Measurements from ENCODE around the gene SIK3.
"Not testable (repeated sequence)": the region's sequence is repeated elsewhere in the genome, so short reads cannot be mapped to it uniquely, and the experiment has no call there.

The SIK3 gene

DNA sequence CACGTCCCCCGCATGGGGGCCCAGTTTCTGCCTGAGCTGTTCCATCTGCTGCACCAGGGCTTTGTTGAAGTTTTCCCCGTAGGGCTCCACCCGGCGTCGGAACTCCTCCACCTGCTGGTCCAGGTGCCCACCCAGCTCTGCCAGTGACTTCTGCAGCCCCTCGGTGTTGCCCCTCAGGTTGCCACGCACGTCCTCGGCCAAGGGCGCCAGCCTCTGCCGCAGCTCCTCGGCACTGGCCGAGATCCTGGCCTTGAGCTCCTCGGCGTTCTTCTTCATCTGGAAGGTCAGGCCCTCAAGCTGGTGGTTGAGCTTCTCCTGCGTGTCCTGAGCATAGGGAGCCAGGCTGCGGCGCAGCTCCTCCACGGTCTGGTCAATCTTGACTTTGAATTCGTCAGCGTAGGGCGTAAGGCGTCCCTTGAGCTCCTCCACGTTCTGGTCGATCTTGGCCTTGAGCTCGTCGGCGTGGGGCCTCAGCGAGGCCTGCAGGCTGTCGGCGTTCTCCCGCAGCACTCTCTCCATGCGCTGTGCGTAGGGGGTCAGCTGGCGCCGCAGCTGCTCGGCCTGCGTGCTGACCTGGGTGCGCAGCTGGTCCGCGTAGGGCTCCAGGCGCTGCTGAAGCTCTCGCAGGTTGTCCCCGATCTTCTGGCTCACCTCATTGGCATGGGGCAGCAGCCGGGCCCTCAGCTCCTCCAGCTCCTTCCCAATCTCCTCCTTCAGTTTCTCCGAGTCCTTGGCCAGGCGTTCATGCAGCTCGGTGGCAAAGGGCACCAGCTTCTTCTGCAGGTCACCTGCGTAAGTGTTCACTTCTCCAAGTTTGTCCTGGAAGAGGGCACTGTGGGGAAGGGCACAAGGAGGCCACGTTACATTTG is 276.9 kb downstream of the SIK3 start:
- no peak for DNase-seq

DNA sequence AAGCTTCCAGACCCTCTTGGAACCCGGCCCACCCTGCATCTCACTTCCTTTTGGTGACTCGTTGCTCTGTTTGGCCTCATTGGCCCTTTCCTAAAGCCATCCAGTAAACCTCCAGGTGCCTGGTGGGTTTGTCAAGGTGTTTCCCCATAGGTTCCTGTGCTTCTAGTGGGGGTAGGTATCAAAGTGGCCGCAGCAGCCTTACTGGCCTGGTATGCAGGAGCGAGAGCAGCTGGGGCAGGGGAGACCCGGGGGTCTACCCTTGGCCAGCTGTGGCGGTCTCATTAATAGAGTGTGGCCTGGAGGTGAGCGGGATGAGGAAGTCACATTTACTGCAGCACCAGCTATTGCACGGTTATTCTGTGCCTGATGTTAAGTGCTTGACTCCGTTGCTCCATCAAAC is 279.2 kb downstream of the SIK3 start:
- no peak for DNase-seq

DNA sequence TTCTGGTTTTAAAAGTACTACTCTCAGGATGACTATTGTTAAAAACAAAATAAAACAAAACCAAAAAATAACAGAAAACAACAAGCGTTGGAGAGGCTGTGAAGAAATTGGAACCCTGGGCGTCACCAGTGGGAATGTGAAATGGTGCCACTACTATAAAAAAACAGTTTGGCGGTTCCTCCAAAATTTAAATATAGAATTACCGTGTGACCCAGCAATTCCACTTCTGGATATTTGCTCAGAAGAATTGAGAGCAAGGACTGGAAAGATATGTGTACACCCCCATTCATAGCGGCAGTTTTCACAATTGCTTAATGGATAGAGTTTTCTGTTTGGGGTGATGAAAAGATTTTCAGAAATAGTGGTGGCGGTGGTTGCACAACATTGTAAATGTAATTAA is 283.7 kb downstream of the SIK3 start:
- DNase-seq = no peak

DNA sequence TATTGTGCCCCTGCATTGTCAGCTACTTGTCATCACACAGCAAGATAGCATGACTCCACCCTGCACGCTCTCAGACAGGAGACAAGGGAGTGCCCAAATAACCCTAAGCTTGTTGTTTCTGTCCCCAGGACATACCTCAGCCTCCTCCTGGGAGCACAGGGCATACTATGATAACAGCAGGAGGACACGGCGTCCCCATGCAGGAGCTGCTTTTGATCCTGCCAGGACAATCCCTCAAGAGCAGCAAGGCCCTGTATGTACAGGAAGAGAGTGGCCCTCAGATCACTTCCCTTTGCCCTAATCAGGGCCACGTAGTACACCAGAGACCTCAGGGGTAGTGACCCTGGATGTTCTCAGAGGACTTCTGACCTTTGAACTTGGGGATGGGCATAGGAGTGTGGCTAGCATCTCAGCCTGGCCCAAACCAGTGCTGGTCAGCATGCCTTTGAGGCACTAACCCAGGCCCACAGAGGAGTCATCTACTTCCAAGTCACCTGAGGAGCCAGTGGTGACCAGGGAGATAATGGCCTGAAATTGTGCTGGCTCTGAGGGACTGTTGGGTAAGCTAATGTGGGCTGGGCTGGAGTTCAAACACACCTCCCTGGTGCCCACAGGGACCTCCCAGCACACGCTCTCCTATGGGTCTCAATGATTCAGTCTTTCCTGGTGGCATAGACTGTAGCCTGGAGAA is 284.3 kb downstream of the SIK3 start:
- DNase-seq = no peak

DNA sequence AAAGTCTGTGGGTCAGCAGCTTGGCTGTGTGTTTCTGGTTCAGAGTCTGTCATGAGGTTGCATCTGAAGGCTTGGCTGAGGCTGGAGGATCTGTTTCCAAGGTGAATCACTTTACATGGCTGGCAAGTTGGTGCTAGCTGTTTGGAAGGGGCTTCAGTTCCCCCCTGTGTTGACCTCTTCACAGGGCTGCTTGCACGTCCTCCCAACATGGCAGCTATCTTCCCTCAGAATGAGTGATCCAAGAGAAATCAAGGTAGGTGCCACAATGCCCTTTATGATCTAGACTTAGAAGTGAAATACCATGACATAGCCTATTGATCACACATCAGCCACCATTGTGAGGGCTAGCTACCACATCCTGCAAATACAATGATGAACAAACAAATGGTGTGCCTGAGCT is 285.1 kb downstream of the SIK3 start:
- no peak for DNase-seq

DNA sequence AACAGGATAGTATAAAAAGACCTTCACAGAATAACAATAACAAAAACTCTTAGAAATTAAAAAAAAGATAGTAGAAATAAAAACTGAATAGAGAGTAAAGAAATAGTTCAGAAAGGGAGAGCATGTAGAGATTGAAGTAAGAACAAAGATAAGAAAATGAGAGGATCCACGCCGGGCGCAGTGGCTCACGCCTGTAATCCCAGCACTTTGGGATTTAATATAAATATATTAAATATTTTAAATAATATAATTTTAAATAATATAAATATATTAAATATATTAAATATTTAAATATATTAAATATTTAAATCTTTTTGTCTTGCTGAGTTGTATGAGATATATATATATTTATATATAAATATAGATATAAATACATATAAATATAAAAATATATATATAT is 286.1 kb downstream of the SIK3 start:
- no peak for DNase-seq

DNA sequence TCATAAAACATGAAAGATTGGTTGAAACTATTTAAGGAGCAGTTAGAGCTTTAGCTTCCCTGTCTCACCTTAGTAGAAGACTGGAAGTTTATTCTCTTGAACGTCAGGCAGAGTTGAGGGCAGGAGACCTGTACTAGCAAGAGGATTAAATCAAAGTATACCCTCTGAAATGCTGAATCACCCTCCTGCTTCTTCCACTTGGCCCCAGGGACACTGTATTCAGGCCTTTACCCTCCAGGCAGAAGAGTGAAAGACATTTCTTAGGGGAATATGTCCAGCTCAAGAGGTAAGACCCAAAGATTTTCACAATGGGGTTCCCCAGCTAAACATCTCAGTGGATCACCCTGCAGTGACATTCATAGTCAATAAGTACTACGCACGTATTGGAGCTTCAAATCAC is 287.0 kb downstream of the SIK3 start:
- DNase-seq = no peak

DNA sequence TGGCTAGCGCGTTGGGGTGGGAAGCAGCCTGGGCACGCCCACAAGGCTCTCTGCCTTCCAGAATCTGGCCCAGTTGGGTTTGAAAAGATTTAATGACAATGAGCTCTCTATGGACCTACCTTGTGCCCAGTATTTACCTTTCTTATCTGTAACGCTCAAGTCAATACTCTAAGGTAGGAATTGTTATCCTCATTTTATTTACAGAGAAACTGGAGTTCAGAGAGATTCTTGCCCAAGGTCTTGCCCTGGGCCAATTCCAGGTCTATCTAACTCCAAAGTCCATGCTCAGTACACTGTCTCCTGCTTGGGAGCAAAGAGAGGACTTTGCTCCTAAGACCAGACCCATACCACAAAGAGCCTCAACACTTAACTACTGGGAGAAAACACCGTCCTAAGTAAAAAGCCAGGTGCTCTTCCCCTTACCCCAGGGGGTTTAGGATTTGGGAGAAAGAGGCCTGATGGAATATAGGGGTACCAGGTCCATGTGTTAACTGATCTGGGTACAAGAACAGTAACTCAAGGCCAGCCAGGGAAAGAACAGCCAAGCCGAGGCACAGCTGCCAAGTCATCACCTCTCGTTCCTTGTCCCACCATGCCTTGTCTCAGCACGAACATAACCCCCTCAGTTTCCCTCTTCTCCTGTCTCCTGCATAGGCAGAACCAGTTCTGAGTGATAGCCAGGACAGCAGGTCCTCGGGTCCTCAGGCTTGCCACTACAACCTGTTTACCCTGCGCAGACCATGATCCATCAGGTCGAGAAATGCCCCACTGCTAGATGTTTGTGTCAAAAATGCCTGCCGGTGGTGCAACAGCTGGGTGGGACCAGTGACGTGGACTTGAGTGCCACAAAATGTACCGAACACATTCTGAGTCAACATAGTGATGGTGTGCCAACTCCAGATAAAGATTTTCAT is 289.7 kb downstream of the SIK3 start:
- DNase-seq = no peak

DNA sequence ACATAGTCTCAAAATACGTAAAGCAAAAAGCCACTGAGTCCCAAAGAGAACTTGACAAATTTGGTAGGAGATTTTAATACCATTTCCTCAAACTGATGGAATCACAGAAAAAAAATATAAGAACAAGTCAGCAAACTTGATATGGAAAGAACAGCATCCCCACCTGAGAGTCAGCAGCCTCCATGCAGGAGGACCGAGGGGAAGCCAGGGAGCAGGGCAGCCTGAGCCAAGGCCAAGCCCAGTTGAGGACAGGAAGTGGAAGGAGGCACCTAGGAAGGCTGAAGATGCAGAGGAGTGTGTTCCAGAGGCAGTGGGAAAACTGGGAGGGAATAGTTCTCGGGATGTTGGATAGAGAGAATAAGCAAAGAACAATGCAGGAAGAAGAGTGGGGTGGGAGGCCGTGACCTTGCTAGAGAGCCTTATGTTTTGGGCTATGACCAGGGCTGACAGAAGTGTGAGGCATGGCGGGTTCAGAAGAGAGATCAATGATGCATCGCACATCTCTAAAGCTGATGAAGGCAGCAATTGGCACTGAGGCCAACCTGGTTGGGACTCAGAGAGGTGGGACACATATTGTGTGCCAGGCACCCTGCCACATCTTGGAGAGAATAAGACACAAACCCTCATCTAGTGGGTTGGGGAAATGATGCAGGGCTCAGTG is 290.5 kb downstream of the SIK3 start:
- DNase-seq = no peak

DNA sequence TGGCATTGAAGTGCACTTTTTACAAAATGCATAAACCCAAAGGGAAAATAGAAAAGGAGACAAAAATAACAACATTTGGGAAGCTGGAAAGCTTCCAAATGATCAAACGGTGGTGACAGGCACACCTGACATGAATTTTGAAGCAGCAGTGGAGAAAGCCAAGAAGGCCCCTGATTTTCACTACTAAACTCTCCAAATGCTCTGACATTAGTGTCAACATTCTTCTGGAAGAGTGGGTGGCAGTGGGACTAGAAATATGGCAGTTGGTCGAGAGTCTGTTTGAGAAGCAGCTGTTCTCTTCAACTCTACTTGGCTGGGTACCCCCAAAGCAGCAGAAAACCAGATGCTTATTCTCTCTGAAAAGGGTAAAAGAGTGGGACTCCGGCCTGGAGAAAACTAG is 294.2 kb downstream of the SIK3 start:
- DNase-seq = no peak

DNA sequence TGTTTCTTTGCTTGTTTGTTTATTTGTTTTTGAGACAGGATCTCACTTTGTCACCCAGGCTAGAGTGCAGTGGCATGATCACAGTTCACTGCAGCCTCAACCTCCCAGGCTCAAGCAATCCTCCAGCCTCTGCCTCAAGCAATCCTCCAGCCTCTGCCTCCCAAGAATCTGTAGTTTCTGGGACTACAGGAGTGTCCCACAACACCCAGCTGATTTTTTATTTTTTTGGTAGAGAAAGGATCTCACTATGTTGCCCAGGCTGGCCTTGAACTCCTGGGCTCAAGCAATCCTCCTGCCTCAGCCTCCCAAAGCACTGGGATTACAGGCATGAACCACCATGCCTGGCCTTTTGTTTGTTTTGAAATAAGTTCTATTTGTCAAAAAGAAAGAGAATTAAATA is 296.6 kb downstream of the SIK3 start:
- DNase-seq = not testable (repeated sequence)

DNA sequence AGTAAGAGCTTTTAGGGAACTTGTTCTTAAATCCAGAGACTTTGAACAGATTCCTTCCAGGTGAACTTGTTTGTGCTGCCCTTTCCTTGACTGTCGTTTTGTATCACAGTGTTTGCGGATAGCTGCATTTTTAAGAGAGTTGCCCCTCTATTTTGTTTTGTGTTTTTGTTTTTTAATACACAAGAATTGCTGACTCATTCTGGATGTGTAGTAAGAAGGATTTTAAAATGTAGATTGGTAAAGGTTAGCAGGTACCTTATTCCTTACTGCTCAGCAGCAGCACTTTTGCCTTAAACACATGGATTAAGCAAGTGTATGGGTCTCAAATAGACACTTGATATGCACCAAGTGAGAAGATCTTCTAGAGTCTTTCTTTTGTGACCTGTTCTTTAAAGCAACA is 297.6 kb downstream of the SIK3 start:
- no peak for DNase-seq

DNA sequence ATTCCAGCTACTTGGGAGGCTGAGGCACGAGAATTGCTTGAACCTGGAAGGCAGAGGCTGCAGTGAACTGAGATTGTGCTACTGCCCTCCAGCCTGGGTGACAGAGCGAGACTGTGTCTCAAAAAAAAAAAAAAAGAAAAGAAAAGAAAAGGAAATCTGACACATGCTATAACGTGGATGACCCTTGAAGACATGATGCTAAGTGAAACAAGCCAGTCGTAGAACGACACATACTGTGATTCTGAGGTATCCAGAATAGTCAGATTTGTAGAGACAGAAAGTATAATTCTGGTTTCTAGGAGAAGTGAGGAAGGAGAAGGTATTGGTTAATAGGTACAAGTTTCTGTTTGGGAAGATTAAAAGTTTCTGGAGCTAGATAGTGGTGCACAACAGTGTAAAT is 299.9 kb downstream of the SIK3 start:
- no peak for DNase-seq

DNA sequence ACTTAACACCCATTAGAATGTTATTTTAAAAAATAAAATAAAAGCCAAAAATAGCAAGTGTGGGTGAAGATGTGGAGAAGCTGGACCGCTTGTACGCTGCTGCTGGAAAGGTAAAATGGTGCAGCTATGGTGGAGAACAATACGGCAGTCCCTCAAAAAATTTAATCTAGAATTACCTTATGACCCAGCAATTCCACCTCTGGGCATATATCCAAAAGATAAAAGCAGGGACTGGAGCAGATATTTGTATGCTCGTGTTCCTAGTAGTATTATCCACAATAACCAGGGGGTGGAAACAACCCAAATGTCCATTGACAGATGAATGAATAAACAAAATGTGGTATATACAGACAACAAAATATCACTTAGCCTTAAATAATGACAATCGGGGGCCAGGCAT is 300.4 kb downstream of the SIK3 start:
- DNase-seq = no peak

DNA sequence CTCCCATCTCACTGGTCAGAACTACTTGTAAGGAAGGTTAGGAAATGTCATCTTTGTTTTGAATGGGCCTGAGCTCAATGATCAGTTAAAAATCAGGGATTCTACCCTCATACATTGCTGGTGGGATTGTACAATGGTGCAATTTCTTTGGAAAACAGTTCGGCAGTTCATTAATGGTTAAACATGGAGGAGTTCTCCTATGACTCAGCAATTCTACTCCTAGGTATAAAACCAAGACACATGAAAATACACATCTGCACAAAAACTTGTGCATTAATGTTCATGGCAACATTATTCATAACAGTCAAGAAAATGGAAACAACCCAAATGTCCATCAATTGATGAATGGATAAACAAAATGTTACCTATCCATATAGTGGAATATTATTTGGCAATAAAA is 301.7 kb downstream of the SIK3 start:
- DNase-seq = no peak

DNA sequence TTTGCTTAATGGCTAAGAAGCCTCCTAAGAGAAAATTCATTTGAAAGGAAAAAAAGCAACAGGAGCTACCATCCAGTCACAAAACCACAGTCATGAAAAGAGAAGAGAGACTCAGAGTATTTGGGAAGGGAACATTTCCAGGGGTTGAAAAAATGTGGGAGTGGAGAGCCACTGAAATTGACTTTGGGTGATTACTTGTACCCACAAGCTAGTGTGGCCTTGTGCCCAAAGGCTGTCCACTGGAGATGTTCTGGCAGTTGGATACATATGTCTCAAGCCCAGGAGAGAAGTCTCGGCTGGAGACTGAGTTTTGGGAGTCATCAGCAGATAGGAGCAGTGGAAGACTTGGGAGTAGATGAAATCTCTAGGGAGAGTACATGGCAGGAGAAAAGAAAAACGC is 303.4 kb downstream of the SIK3 start:
- DNase-seq = no peak

DNA sequence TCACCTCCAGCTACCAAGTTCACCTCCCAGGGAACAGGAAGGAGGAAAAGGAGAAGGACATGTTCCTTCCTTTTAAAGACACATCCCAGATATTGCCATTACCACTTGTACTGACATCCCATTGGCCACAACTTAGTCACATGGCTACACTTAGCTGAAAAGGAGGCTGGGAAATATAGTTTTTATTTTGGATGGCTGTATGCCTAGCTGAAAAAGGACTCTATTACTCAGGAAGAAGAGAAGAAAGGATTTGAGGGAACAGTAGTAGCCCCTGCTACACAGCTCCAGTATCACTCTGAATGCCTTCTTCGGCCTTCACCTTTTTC is 304.5 kb downstream of the SIK3 start:
- DNase-seq = no peak
